MM.1S (cell line): ENCODE measurements around the gene SLC38A10.

ENCODE experiments used
- CTCF ChIP-seq: fragments of 300-600 bp; sonication (generic); IDR thresholded peaks from 2 replicates; pipeline ENCODE4 v1.5.1; 2016; ENCODE audit warnings: antibody characterized with exemption, low read length, mixed read lengths
- EZH2 ChIP-seq: fragments of 300-600 bp; sonication (generic); optimal IDR thresholded peaks from 2 replicates; pipeline ENCODE3; 2017; ENCODE audit warnings: low read depth, mild to moderate bottlenecking, antibody characterized with exemption, low read length, mixed read lengths
- EZH2phosphoT487 ChIP-seq: fragments of 300-600 bp; sonication (generic); IDR thresholded peaks from 2 replicates; pipeline ENCODE4 v1.6.1; 2018; ENCODE audit warnings: antibody characterized with exemption, low read length

- TF ChIP-seq CTCF (no peak), EZH2phosphoT487 (no peak), EZH2 (no peak)
These were observed 42.7 kb downstream of the SLC38A10 start for GRCh38 chr17:81252326-81252986.
